ENCODE data around the gene KRTAP5-9.
"Not testable (repeated sequence)": the region's sequence is repeated elsewhere in the genome, so short reads cannot be mapped to it uniquely, and the experiment has no call there.

Gene KRTAP5-9

GRCh38 chr11:71588314-71588713 lies 40.1 kb downstream of the KRTAP5-9 start:
- DNase-seq: not testable (repeated sequence)

DNA sequence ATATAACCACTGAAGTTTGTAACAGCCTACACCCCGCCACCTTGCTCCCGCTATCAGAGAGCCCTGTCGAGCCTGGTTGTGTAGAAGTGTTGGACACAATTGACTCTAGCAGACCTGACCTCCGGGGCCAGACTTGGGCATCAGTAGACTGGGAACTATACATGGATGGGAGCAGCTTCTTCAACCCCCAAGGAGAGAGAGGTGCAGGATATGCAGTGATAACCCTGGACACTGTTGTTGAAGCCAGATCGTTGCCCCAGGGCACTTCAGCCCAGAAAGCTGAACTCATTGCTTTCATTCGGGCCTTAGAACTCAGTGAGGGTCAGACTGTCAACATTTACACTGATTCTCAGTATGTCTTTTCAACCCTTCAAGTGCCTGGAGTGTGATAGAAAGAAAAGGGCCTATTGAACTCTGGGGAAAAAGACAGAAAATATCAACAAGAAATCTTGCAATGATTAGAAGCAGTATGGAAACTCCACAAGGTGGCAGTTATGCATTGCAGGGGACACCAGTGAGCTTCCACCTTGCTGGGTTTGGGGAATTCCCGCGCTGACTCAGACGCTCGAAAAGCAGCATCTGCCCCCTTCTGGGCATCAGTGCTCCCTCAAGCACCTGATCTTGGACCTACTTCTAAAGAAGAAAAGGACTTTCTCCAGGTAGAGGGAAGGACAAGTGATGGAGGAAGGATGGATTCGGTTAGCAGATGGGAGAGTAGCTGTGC lies 40.8 kb downstream of the KRTAP5-9 start:
- DNase-seq: not testable (repeated sequence)

- DNase-seq: not testable (repeated sequence)
These were observed 41.3 kb downstream of the KRTAP5-9 start for GRCh38 chr11:71589546-71589920.
